T-helper 2 cell treated with Interferon-gamma antibody and Interleukin-4, amounts not matched to agents 5 μg/mL and 100 μg/mL, for 36 hours (primary cell): ENCODE data around the gene HSPB6.

Experiments
- DNase-seq: peaks from one replicate; pipeline ENCODE4 v3.0.0; 2021; ENCODE audit warnings: low spot score
- H3K27ac Mint-ChIP-seq: one replicate; pipeline ENCODE4 v1.8.0; 2021; ENCODE audit warnings: mild to moderate bottlenecking, mixed read lengths
- H3K27me3 Mint-ChIP-seq: one replicate; pipeline ENCODE4 v1.8.0; 2021; ENCODE audit warnings: low read depth, mixed read lengths
- H3K36me3 Mint-ChIP-seq: one replicate; pipeline ENCODE4 v1.8.0; 2021; ENCODE audit warnings: low read depth, mixed read lengths
- H3K4me1 Mint-ChIP-seq: one replicate; pipeline ENCODE4 v1.8.0; 2021; ENCODE audit warnings: low read depth, mixed read lengths
- H3K4me3 Mint-ChIP-seq: one replicate; pipeline ENCODE4 v1.8.0; 2022; ENCODE audit warnings: mild to moderate bottlenecking, moderate library complexity, mixed read lengths
- H3K9me3 Mint-ChIP-seq: one replicate; pipeline ENCODE4 v1.8.0; 2021; ENCODE audit warnings: mixed read lengths

Gene HSPB6

GRCh38 chr19:35740108-35740422 lies 16.8 kb downstream of the HSPB6 start:
- no peak for DNase-seq
- no peaks in the 10 kb centered on the region for H3K27me3 Mint-ChIP-seq
- peak overlapping the region; percentile 92 for H3K27ac Mint-ChIP-seq
- H3K36me3 Mint-ChIP-seq = peaks cover 37% of the 10 kb centered on the region
- H3K9me3 Mint-ChIP-seq = no peaks in the 10 kb centered on the region
- H3K4me3 Mint-ChIP-seq = peak overlapping the region; percentile 90
- peaks cover 36% of the 10 kb centered on the region for H3K4me1 Mint-ChIP-seq

DNA sequence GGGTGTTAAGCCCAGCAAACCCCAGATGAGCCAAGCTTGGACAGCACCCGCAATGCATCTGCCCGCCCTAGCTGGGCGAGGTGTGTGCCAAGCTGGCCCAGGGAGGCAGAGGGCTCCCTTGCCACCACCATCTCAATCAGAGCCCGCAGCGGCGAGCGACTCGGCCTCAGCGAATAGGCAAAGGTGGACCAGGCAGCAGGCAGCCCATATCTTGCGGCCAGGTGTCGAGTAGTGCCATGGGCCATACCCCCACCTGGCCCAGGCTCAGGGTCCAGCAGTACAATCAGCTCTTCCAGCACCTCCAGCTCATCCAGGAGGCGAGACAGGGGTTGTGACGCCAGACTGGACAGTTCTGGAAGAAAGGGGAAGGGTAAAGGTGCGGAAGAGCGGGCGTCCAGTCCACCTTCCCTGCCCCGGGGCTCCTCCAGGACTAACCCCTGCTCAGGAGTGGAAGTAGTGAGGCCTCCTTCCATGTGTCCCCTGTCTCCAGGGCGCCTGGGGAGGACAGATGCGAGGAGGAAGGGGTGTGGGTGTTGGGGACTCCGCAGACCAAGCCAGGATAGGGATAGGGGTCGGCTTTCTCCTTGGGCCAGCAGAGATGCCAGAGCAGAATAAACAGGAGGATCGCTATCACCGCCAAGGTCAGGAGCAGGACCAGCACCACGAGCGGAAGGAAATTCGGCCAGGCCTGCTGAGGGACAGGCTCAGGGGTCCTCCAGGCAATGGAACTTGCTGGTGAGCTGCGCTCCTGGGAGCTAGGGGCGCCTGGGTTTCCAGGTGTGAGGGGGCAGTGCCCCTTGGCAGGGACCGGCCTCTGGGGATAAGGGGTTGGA lies 17.3 kb downstream of the HSPB6 start:
- H3K4me3 Mint-ChIP-seq = peak overlapping the region; percentile 62

DNA sequence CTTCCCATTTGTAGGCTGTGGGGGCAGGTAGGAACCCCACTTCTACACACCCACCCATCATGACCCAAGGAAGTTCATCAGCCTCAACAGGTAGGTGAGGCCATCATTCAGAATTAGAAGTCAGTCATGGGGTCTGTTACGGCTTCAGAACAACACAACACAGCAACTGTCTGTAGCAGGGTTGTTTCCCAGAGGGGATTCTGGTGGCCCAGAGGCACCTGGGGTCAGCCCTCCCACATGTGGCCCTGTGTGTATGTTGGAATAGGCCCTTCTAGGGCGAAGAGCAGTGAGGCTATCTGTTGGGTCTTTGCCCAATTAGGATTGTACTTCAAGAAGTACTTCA lies 18.0 kb downstream of the HSPB6 start:
- no peaks in the 10 kb centered on the region for H3K9me3 Mint-ChIP-seq
- H3K4me1 Mint-ChIP-seq = peaks cover 28% of the 10 kb centered on the region
- H3K27ac Mint-ChIP-seq = no peak overlapping the region
- peaks cover 48% of the 10 kb centered on the region for H3K36me3 Mint-ChIP-seq
- DNase-seq = no peak
- H3K27me3 Mint-ChIP-seq = no peaks in the 10 kb centered on the region
- H3K4me3 Mint-ChIP-seq = no peak overlapping the region

More for the DNA sequence above, 17.3 kb downstream of the HSPB6 start:
- H3K27ac Mint-ChIP-seq = no peak overlapping the region
- no peak for DNase-seq
- no peaks in the 10 kb centered on the region for H3K27me3 Mint-ChIP-seq
- H3K36me3 Mint-ChIP-seq = peaks cover 43% of the 10 kb centered on the region
- no peaks in the 10 kb centered on the region for H3K9me3 Mint-ChIP-seq
- peaks cover 33% of the 10 kb centered on the region for H3K4me1 Mint-ChIP-seq

GRCh38 chr19:35738021-35738886 lies 18.6 kb downstream of the HSPB6 start:
- H3K4me1 Mint-ChIP-seq = peaks cover 25% of the 10 kb centered on the region
- H3K9me3 Mint-ChIP-seq = no peaks in the 10 kb centered on the region
- no peaks in the 10 kb centered on the region for H3K27me3 Mint-ChIP-seq
- no peak overlapping the region for H3K4me3 Mint-ChIP-seq
- DNase-seq = no peak
- no peak overlapping the region for H3K27ac Mint-ChIP-seq
- peaks cover 50% of the 10 kb centered on the region for H3K36me3 Mint-ChIP-seq

DNA sequence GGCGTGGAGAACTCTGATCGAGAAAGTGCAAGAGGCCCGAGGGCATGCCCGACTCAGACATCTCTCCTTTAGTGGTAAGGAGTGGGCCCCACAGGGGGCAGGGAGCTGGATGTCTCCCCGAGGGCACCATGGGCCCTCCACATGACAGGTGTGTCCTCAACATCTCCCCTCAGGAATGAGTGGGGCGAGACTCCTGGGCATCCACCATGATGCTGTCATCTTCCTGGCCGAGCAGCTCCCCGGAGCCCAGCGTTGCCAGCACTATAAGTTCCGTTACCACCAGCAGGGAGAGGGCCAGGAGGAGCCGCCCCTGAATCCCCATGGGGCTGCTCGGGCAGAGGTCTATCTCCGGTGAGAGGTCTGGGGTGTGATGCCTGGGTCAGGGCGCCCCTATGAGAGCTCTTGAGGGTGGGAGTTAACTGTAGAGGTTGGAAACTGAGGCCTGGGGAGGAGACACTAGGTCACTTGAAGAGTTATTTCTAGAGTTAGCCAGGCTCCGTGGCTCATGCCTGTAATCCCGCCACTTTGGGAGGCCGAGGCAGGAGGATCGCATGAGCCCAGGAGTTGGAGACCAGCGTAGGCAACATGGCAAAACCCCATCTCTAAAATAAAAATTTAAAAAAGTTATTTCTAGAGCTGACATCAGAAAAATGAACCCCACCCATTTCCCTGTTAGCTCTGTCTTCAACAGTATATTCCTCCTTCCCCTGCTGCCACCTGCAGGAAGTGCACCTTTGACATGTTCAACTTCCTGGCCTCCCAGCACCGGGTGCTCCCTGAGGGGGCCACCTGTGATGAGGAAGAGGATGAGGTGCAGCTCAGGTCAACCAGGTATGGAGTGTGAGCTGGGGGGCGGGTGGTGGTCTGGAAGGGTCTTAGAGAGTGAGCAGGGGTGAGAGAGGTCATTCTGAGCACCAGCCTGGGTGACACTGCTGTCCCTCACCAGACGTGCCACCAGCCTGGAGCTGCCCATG lies 19.6 kb downstream of the HSPB6 start:
- no peaks in the 10 kb centered on the region for H3K27me3 Mint-ChIP-seq
- H3K9me3 Mint-ChIP-seq = no peaks in the 10 kb centered on the region
- no peak for DNase-seq
- H3K4me1 Mint-ChIP-seq = peaks cover 18% of the 10 kb centered on the region
- peaks cover 43% of the 10 kb centered on the region for H3K36me3 Mint-ChIP-seq
- peak overlapping the region; percentile 81 for H3K27ac Mint-ChIP-seq
- peak overlapping the region; percentile 34 for H3K4me3 Mint-ChIP-seq

GRCh38 chr19:35734889-35735288 lies 21.9 kb downstream of the HSPB6 start:
- no peak overlapping the region for H3K4me3 Mint-ChIP-seq
- H3K9me3 Mint-ChIP-seq = no peaks in the 10 kb centered on the region
- no peak for DNase-seq
- no peaks in the 10 kb centered on the region for H3K27me3 Mint-ChIP-seq
- peak overlapping the region; percentile 15 for H3K27ac Mint-ChIP-seq
- H3K36me3 Mint-ChIP-seq = peaks cover 57% of the 10 kb centered on the region
- H3K4me1 Mint-ChIP-seq = peaks cover 9% of the 10 kb centered on the region

- DNase-seq = no peak
- peak overlapping the region; percentile 58 for H3K27ac Mint-ChIP-seq
- no peak overlapping the region for H3K4me3 Mint-ChIP-seq
- no peaks in the 10 kb centered on the region for H3K27me3 Mint-ChIP-seq
- H3K4me1 Mint-ChIP-seq = peaks cover 7% of the 10 kb centered on the region
- H3K36me3 Mint-ChIP-seq = peaks cover 64% of the 10 kb centered on the region
- H3K9me3 Mint-ChIP-seq = no peaks in the 10 kb centered on the region
Observed at GRCh38 chr19:35734273-35734672, 22.6 kb downstream of the HSPB6 start.

GRCh38 chr19:35733180-35734125 lies 23.4 kb downstream of the HSPB6 start:
- no peak for DNase-seq
- no peaks in the 10 kb centered on the region for H3K27me3 Mint-ChIP-seq
- peaks cover 65% of the 10 kb centered on the region for H3K36me3 Mint-ChIP-seq
- H3K27ac Mint-ChIP-seq = no peak overlapping the region
- H3K4me1 Mint-ChIP-seq = peaks cover 7% of the 10 kb centered on the region
- no peak overlapping the region for H3K4me3 Mint-ChIP-seq
- H3K9me3 Mint-ChIP-seq = no peaks in the 10 kb centered on the region

DNA sequence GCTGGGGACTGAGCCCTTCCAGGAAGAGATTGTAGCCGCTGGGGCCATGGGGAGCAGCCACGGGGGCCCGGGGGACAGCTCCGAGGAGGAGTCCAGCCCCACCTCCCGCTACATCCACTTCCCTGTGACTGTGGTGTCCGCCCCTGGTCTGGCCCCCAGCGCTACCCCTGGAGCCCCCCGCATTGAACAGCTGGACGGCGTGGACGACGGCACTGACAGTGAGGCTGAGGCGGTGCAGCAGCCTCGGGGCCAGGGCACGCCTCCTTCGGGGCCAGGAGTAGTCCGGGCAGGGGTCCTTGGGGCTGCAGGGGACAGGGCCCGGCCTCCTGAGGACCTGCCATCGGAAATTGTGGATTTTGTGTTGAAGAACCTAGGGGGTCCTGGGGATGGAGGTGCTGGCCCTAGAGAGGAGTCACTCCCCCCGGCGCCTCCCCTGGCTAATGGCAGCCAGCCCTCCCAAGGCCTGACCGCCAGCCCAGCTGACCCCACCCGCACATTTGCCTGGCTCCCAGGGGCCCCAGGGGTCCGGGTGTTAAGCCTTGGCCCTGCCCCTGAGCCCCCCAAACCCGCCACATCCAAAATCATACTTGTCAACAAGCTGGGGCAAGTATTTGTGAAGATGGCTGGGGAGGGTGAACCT lies 24.2 kb downstream of the HSPB6 start:
- Mint-ChIP-seq H3K27me3 (no peaks in the 10 kb centered on the region), H3K9me3 (no peaks in the 10 kb centered on the region), H3K36me3 (peaks cover 67% of the 10 kb centered on the region)

DNA sequence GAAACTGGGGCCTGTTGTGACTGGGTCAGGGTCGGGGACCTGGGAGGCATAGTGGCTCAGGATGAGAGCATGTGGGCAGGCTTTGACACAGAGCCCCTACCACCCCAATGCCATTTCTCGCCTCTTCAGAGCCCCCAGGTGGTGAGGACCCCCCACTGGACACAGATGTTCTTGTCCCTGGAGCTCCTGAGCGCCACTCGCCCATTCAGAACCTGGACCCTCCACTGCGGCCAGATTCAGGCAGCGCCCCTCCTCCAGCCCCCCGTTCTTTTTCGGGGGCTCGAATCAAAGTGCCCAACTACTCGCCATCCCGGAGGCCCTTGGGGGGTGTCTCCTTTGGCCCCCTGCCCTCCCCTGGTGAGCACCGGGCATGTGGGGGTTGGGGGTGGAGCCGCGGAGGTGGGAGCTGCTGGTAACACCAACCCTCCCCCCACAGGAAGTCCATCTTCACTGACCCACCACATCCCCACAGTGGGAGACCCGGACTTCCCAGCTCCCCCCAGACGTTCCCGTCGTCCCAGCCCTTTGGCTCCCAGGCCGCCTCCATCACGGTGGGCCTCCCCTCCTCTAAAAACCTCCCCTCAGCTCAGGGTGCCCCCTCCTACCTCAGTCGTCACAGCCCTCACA lies 24.9 kb downstream of the HSPB6 start:
- Mint-ChIP-seq H3K27ac (no peak overlapping the region), H3K36me3 (peaks cover 67% of the 10 kb centered on the region), H3K4me3 (no peak overlapping the region), H3K4me1 (peaks cover 3% of the 10 kb centered on the region), H3K27me3 (no peaks in the 10 kb centered on the region), H3K9me3 (no peaks in the 10 kb centered on the region)
- DNase-seq = no peak

More for the DNA sequence above, 24.2 kb downstream of the HSPB6 start:
- DNase-seq = no peak
- Mint-ChIP-seq H3K4me3 (no peak overlapping the region), H3K4me1 (peaks cover 7% of the 10 kb centered on the region), H3K27ac (no peak overlapping the region)

GRCh38 chr19:35731353-35731752 lies 25.5 kb downstream of the HSPB6 start:
- Mint-ChIP-seq H3K4me1 (no peaks in the 10 kb centered on the region), H3K27ac (no peak overlapping the region), H3K36me3 (peaks cover 63% of the 10 kb centered on the region), H3K27me3 (no peaks in the 10 kb centered on the region), H3K9me3 (no peaks in the 10 kb centered on the region), H3K4me3 (no peak overlapping the region)
- DNase-seq = no peak

GRCh38 chr19:35730326-35730725 lies 26.5 kb downstream of the HSPB6 start:
- no peaks in the 10 kb centered on the region for H3K4me1 Mint-ChIP-seq
- DNase-seq = no peak
- H3K27ac Mint-ChIP-seq = no peak overlapping the region
- H3K27me3 Mint-ChIP-seq = no peaks in the 10 kb centered on the region
- H3K4me3 Mint-ChIP-seq = no peak overlapping the region
- peaks cover 68% of the 10 kb centered on the region for H3K36me3 Mint-ChIP-seq
- no peaks in the 10 kb centered on the region for H3K9me3 Mint-ChIP-seq
